Inferior parietal cortex (tissue), 1 donor: ENCODE results near the gene MTMR10.

Experiments
- DNase-seq: peaks from one replicate; pipeline ENCODE4 v3.0.0-alpha.2; 2016; ENCODE audit errors: extremely low spot score

Gene MTMR10

GRCh38 chr15:30991255-30992235 is at the start of gene MTMR10:
Gene MTMR10, minus strand, starts transcription at chr15:30991628. Its CDS starts 122 bp downstream, at chr15:30991506.
- DNase-seq, result no peak

- DNase-seq, result no peak
Observed at GRCh38 chr15:31040611-31041010, 49.2 kb upstream of the MTMR10 start.

- DNase-seq, result no peak
Observed at GRCh38 chr15:31039961-31040360, 48.5 kb upstream of the MTMR10 start.

GRCh38 chr15:31037731-31038477 is 46.5 kb upstream of the MTMR10 start:
- no peak for DNase-seq

- no peak for DNase-seq
Observed at GRCh38 chr15:31036783-31037182, 45.4 kb upstream of the MTMR10 start.

- DNase-seq, result no peak
Observed at GRCh38 chr15:31035610-31036009, 44.2 kb upstream of the MTMR10 start.

- no peak for DNase-seq
Observed at GRCh38 chr15:31034152-31034551, 42.7 kb upstream of the MTMR10 start.

GRCh38 chr15:31032961-31033371 is 41.5 kb upstream of the MTMR10 start:
- DNase-seq, result no peak

- DNase-seq, result no peak
Observed at GRCh38 chr15:31031471-31032067, 40.1 kb upstream of the MTMR10 start.

GRCh38 chr15:31027910-31028578 is 36.6 kb upstream of the MTMR10 start:
- no peak for DNase-seq

GRCh38 chr15:31025996-31026395 is 34.6 kb upstream of the MTMR10 start:
- DNase-seq, result no peak

GRCh38 chr15:31024979-31025378 is 33.6 kb upstream of the MTMR10 start:
- DNase-seq, result no peak

- DNase-seq, result no peak
Observed at GRCh38 chr15:31024330-31024729, 32.9 kb upstream of the MTMR10 start.

GRCh38 chr15:31023841-31024240 is 32.4 kb upstream of the MTMR10 start:
- no peak for DNase-seq

- no peak for DNase-seq
Observed at GRCh38 chr15:31021067-31021665, 29.7 kb upstream of the MTMR10 start.

- DNase-seq, result no peak
Observed at GRCh38 chr15:31020542-31020941, 29.1 kb upstream of the MTMR10 start.

- DNase-seq, result no peak
Observed at GRCh38 chr15:31019986-31020385, 28.6 kb upstream of the MTMR10 start.

- no peak for DNase-seq
Observed at GRCh38 chr15:31017311-31017710, 25.9 kb upstream of the MTMR10 start.

GRCh38 chr15:31016446-31016915 is 25.1 kb upstream of the MTMR10 start:
- DNase-seq, result no peak

GRCh38 chr15:31014608-31014925 is 23.1 kb upstream of the MTMR10 start:
- DNase-seq, result no peak

- DNase-seq, result no peak
Observed at GRCh38 chr15:31013863-31014607, 22.6 kb upstream of the MTMR10 start.
